K562 (cell line): ENCODE data around the gene PHEX. TPM values are rescaled to one million over a fixed set of nuclear protein-coding genes. Genes with fewer than 3 reads are reported as not detected.

ENCODE experiments used
- ATF1 ChIP-seq, 2 experiments: fragments of 450-650 bp in 1 of 2; IDR thresholded peaks; 2 replicates each; pipeline ENCODE4 v1.6.1; 2016; ENCODE audit warnings: missing compliant biosample characterization in 1 of 2, missing genetic modification characterization in 1 of 2
- EP300 ChIP-seq: IDR thresholded peaks from 2 replicates; pipeline ENCODE4 v1.6.1; 2012; ENCODE audit warnings: low read length, improper control_type of control experiment
- FOXP4 ChIP-seq: sonication (generic); formaldehyde crosslinking; IDR thresholded peaks from 2 replicates; pipeline ENCODE4 v1.8.0; 2022; ENCODE audit warnings: mild to moderate bottlenecking, missing genetic modification reagents, borderline replicate concordance
- MEF2D ChIP-seq: conservative IDR thresholded peaks from 2 replicates; pipeline ENCODE4 v1.6.1; 2016; ENCODE audit warnings: low read depth, missing genetic modification characterization, missing compliant biosample characterization
- NFATC3 ChIP-seq: fragments of 450-650 bp; IDR thresholded peaks from 2 replicates; pipeline ENCODE4 v1.6.1; 2017; ENCODE audit warnings: mild to moderate bottlenecking
- NR3C1 ChIP-seq: sonication (generic); formaldehyde crosslinking; IDR thresholded peaks from 2 replicates; pipeline ENCODE4 v1.8.1; 2022; ENCODE audit warnings: missing genetic modification reagents
- POLR2AphosphoS5 ChIP-seq: IDR thresholded peaks from 2 replicates; pipeline ENCODE4 v1.6.1; 2011; ENCODE audit warnings: mild to moderate bottlenecking, low read depth, low read length, moderate library complexity; ENCODE audit not compliant: control insufficient read depth, insufficient read depth
- TFAP4 ChIP-seq: sonication (generic); formaldehyde crosslinking; IDR thresholded peaks from 2 replicates; pipeline ENCODE4 v1.8.0; 2022; ENCODE audit warnings: missing genetic modification reagents, mild to moderate bottlenecking, moderate library complexity, borderline replicate concordance
- TRIM24 ChIP-seq, 2 experiments: fragments of 450-650 bp; IDR thresholded peaks; 2 replicates each; pipeline ENCODE4 v1.6.1; 2016
- ZNF699 ChIP-seq: fragments of 250-450 bp; sonication (Bioruptor Pico); IDR thresholded peaks from 2 replicates; pipeline ENCODE4 v1.8.0; 2021; ENCODE audit warnings: mild to moderate bottlenecking, moderate library complexity; ENCODE audit not compliant: insufficient replicate concordance
- polyA plus RNA-seq, 8 experiments: library from polyadenylated mRNA; depleted of rRNA in 4 of 8; stranded (reverse) in 5 of 8; unstranded in 3 of 8; fragments of >200 nt; fragmentation: Nextera tagmentation in 2 of 8; fragmentation: Illumina TruSeq in 1 of 8; extraction: Ambion mirVana in 2 of 8; extraction: Trizol in 1 of 8; gene quantifications; 2 replicates each; pipeline versions ENCODE4 v1.2.1 to v1.2.3, GENCODE V29; 2011 to 2014; ENCODE audit warnings: inconsistent platforms in 1 of 8, missing spikeins in 1 of 8
- total RNA-seq, 7 experiments: library from RNA; depleted of rRNA in 6 of 7; stranded (reverse); fragments of >200 nt in 6 of 7; fragmentation: Illumina TruSeq in 2 of 7; extraction: Trizol in 2 of 7; gene quantifications; 2 replicates each; pipeline versions ENCODE4 v1.2.1 to v1.2.3, GENCODE V29; 2011 to 2021; ENCODE audit warnings: low replicate concordance in 1 of 7

Gene PHEX
- total and polyA plus RNA-seq, 9 of the 15 experiments (the other 6 are each of a cell fraction or from before 2014, with no cell fraction given) = 0.01 to 0.11 (median 0.04) TPM; not detected in 6

GRCh38 chrX:21993265-21993664, 38.9 kb upstream of the PHEX start (continued):
- TF ChIP-seq POLR2AphosphoS5 = peak; percentile 51; the same call in 1 of the 2 replicates
- no peak for TF ChIP-seq ATF1 (CRISPR knock-in tag; IDR thresholded peaks at IDR 0.05)
- no peak for TF ChIP-seq ATF1 (tag; IDR thresholded peaks at IDR 0.05)
- peak; percentile 71; the same call in 1 of the 2 replicates for TF ChIP-seq TFAP4 (CRISPR knock-in tag)
- TF ChIP-seq ZNF699 (CRISPR knock-in tag) = no peak
- TF ChIP-seq MEF2D (tag) = no peak
- TF ChIP-seq FOXP4 = no peak
- peak; percentile 17; the same call in 1 of the 2 replicates for TF ChIP-seq EP300
- TF ChIP-seq NFATC3 = no peak
- peak; percentile 61 to 62; a peak in 2 of 4 replicates for TF ChIP-seq TRIM24 (IDR thresholded peaks at IDR 0.05)
- TF ChIP-seq NR3C1 (CRISPR knock-in tag) = no peak
- TF ChIP-seq, all 486 proteins: peak for 18
